DND-41 (cell line): ENCODE data around the gene DAB1.

Experiments
- EZH2 ChIP-seq: IDR thresholded peaks from 3 replicates; pipeline ENCODE4 v1.6.1; 2012; ENCODE audit warnings: borderline replicate concordance, low read depth, mild to moderate bottlenecking, moderate library complexity, low read length, inconsistent platforms; ENCODE audit not compliant: severe bottlenecking
- TF ChIP-seq, protein P1 (sequence below): IDR thresholded peaks from 2 replicates; pipeline ENCODE4 v1.5.1; 2012; ENCODE audit warnings: borderline replicate concordance, low read length, moderate library complexity, mild to moderate bottlenecking; ENCODE audit not compliant: poor library complexity, severe bottlenecking; ENCODE audit errors: extremely low read depth

DNA sequence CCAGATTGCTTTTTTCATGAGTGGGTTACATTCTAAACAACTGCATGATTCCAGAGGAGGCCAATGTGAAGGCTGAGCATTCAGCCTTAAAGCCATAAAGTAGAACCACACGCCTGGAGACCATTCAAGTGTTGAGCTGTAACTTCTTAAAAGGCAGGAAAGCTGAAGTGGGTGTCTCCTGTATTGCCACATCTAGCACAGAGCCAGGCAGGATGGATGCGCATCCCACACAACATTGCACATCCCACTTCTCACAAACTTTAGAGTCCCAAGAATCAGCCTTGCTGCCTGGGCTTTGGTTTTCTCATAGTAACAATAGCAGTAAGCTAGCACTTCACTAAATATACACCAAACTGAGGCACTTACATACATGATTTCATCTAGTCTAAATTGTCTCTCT, 151.7 kb downstream of the DAB1 start:
- no peak for TF ChIP-seq EZH2
- TF ChIP-seq, protein P1, sequence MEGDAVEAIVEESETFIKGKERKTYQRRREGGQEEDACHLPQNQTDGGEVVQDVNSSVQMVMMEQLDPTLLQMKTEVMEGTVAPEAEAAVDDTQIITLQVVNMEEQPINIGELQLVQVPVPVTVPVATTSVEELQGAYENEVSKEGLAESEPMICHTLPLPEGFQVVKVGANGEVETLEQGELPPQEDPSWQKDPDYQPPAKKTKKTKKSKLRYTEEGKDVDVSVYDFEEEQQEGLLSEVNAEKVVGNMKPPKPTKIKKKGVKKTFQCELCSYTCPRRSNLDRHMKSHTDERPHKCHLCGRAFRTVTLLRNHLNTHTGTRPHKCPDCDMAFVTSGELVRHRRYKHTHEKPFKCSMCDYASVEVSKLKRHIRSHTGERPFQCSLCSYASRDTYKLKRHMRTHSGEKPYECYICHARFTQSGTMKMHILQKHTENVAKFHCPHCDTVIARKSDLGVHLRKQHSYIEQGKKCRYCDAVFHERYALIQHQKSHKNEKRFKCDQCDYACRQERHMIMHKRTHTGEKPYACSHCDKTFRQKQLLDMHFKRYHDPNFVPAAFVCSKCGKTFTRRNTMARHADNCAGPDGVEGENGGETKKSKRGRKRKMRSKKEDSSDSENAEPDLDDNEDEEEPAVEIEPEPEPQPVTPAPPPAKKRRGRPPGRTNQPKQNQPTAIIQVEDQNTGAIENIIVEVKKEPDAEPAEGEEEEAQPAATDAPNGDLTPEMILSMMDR: no peak
